OCI-LY3 (cell line): Measurements from ENCODE around the gene AUTS2.

Source experiments
- EZH2phosphoT487 ChIP-seq: fragments of 200-600 bp; shearing (Covaris generic); IDR thresholded peaks from 2 replicates; pipeline ENCODE4 v1.6.1; 2018; ENCODE audit warnings: antibody characterized with exemption, mixed run types, low read depth
- TF ChIP-seq, protein P1 (sequence below): fragments of 200-600, 300-600 bp; sonication (generic); IDR thresholded peaks from 2 replicates; pipeline ENCODE4 v1.5.1; 2014; ENCODE audit warnings: antibody characterized with exemption, low read length, low read depth

GRCh38 chr7:70416986-70417655, 818.8 kb downstream of the AUTS2 start:
- TF ChIP-seq, protein P1, sequence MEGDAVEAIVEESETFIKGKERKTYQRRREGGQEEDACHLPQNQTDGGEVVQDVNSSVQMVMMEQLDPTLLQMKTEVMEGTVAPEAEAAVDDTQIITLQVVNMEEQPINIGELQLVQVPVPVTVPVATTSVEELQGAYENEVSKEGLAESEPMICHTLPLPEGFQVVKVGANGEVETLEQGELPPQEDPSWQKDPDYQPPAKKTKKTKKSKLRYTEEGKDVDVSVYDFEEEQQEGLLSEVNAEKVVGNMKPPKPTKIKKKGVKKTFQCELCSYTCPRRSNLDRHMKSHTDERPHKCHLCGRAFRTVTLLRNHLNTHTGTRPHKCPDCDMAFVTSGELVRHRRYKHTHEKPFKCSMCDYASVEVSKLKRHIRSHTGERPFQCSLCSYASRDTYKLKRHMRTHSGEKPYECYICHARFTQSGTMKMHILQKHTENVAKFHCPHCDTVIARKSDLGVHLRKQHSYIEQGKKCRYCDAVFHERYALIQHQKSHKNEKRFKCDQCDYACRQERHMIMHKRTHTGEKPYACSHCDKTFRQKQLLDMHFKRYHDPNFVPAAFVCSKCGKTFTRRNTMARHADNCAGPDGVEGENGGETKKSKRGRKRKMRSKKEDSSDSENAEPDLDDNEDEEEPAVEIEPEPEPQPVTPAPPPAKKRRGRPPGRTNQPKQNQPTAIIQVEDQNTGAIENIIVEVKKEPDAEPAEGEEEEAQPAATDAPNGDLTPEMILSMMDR: no peak
- no peak for TF ChIP-seq EZH2phosphoT487
